ENCODE measurements around the gene CCDC74B.
"Not testable (repeated sequence)": the region's sequence is repeated elsewhere in the genome, so short reads cannot be mapped to it uniquely, and the experiment has no call there.

CCDC74B gene

GRCh38 chr2:130129120-130129829, 15.6 kb downstream of the CCDC74B start, which contains the start of gene POTEF:
Gene POTEF, minus strand, starts transcription at chr2:130129222. Its CDS starts 8,707 bp downstream, at chr2:130120515.
- TF ChIP-seq, protein P1, sequence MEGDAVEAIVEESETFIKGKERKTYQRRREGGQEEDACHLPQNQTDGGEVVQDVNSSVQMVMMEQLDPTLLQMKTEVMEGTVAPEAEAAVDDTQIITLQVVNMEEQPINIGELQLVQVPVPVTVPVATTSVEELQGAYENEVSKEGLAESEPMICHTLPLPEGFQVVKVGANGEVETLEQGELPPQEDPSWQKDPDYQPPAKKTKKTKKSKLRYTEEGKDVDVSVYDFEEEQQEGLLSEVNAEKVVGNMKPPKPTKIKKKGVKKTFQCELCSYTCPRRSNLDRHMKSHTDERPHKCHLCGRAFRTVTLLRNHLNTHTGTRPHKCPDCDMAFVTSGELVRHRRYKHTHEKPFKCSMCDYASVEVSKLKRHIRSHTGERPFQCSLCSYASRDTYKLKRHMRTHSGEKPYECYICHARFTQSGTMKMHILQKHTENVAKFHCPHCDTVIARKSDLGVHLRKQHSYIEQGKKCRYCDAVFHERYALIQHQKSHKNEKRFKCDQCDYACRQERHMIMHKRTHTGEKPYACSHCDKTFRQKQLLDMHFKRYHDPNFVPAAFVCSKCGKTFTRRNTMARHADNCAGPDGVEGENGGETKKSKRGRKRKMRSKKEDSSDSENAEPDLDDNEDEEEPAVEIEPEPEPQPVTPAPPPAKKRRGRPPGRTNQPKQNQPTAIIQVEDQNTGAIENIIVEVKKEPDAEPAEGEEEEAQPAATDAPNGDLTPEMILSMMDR (IDR thresholded peaks at IDR 0.05), result not testable (repeated sequence)
